ENCODE results near the gene EZH2.

Gene EZH2

GRCh38 chr7:148898845-148899484 is 14.9 kb upstream of the EZH2 start:
- no peak for DNase-seq

- DNase-seq = no peak
Measured at GRCh38 chr7:148894591-148894990, 10.5 kb upstream of the EZH2 start.

GRCh38 chr7:148893071-148893470 is 9.0 kb upstream of the EZH2 start:
- no peak for DNase-seq

GRCh38 chr7:148888300-148888699 is 4.2 kb upstream of the EZH2 start:
- no peak for DNase-seq

GRCh38 chr7:148886844-148887243 is 2.8 kb upstream of the EZH2 start:
- no peak for DNase-seq

GRCh38 chr7:148884299-148885022 is 370 bp upstream of the EZH2 start:
- DNase-seq = peak; percentile 96

GRCh38 chr7:148883266-148884048 is 634 bp downstream of the EZH2 start:
- peak; percentile 82 for DNase-seq

GRCh38 chr7:148882841-148883265 is 1.2 kb downstream of the EZH2 start:
- no peak for DNase-seq

- DNase-seq = no peak
Measured at GRCh38 chr7:148882192-148882591, 1.9 kb downstream of the EZH2 start.

- no peak for DNase-seq
Measured at GRCh38 chr7:148878317-148878716, 5.8 kb downstream of the EZH2 start.

- DNase-seq = no peak
Measured at GRCh38 chr7:148877517-148877916, 6.6 kb downstream of the EZH2 start.

GRCh38 chr7:148872188-148872587 is 11.9 kb downstream of the EZH2 start:
- no peak for DNase-seq

- no peak for DNase-seq
Measured at GRCh38 chr7:148871551-148871950, 12.5 kb downstream of the EZH2 start.

- no peak for DNase-seq
Measured at GRCh38 chr7:148871030-148871429, 13.1 kb downstream of the EZH2 start.

GRCh38 chr7:148868378-148868674 is 15.8 kb downstream of the EZH2 start:
- no peak for DNase-seq

- DNase-seq = no peak
Measured at GRCh38 chr7:148867596-148868377, 16.3 kb downstream of the EZH2 start.

GRCh38 chr7:148866362-148866761 is 17.7 kb downstream of the EZH2 start:
- no peak for DNase-seq

GRCh38 chr7:148865283-148865682 is 18.8 kb downstream of the EZH2 start:
- no peak for DNase-seq

GRCh38 chr7:148863324-148863723 is 20.8 kb downstream of the EZH2 start:
- DNase-seq = no peak

GRCh38 chr7:148862481-148862880 is 21.6 kb downstream of the EZH2 start:
- no peak for DNase-seq

- no peak for DNase-seq
Measured at GRCh38 chr7:148858489-148858888, 25.6 kb downstream of the EZH2 start.

- DNase-seq = no peak
Measured at GRCh38 chr7:148856891-148857290, 27.2 kb downstream of the EZH2 start.

GRCh38 chr7:148856578-148856881 is 27.6 kb downstream of the EZH2 start:
- DNase-seq = no peak

- no peak for DNase-seq
Measured at GRCh38 chr7:148854983-148855382, 29.1 kb downstream of the EZH2 start.
